ENCODE measurements around the gene KCND3.

KCND3 gene

DNA sequence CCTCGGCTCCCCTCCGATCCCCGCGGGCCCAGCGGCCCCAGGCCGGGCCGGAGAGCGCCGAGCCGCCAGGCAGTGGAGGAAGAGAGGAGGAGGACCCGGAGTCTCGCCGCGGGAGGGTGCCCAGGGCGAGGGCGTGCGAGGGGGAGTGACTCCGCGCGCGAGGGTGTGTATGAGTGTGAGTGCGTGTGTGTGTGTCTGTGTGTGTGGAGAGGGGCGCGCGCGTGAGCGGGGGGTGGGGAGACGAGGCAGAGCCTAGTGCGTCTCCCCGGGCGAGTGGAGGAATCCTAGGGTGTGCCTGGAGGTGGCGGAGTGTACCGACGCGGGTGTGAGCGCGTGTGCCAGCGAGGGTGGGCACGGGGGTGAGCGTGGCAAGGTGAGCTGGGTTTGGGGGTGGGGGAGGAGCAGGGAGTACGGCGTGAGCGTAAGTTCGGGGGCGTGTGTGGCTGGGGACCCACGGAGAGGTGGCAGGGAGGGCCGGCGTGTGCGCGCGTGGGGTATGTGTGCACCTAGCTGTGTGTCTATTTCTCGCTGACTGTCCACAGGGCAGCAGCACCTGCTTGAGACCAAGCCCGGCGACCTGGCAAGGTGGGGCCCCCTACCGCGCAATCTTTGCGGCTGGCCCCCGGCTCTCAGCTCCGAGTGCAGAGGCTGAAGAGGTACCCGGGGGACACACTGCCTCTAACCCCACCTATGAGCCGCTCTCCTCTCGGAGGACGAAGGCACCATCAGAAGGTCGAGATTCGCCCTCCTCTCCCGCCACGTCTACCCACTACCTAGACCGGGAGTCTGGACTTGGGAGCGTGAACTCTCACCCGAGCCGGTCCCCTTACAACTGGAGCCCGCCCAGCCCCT, 784 bp upstream of the KCND3 start (continued):
- no peak for TF ChIP-seq ZNF473 (tag by site-specific recombination; IDR thresholded peaks at IDR 0.05)
- peak; percentile 50 for TF ChIP-seq SP2 (tag by site-specific recombination; IDR thresholded peaks at IDR 0.05)
- no peak for TF ChIP-seq ZNF626 (tag by site-specific recombination; IDR thresholded peaks at IDR 0.05)
- peak; percentile 54 for TF ChIP-seq ZBTB8A (tag by site-specific recombination; IDR thresholded peaks at IDR 0.05)
- TF ChIP-seq ZNF544 (tag by site-specific recombination; IDR thresholded peaks at IDR 0.05) = no peak
- no peak for TF ChIP-seq ZNF211 (tag by site-specific recombination; IDR thresholded peaks at IDR 0.05; ENCODE audit: low read depth)
- TF ChIP-seq ZNF223 (tag by site-specific recombination; IDR thresholded peaks at IDR 0.05) = no peak
- TF ChIP-seq, protein P1, sequence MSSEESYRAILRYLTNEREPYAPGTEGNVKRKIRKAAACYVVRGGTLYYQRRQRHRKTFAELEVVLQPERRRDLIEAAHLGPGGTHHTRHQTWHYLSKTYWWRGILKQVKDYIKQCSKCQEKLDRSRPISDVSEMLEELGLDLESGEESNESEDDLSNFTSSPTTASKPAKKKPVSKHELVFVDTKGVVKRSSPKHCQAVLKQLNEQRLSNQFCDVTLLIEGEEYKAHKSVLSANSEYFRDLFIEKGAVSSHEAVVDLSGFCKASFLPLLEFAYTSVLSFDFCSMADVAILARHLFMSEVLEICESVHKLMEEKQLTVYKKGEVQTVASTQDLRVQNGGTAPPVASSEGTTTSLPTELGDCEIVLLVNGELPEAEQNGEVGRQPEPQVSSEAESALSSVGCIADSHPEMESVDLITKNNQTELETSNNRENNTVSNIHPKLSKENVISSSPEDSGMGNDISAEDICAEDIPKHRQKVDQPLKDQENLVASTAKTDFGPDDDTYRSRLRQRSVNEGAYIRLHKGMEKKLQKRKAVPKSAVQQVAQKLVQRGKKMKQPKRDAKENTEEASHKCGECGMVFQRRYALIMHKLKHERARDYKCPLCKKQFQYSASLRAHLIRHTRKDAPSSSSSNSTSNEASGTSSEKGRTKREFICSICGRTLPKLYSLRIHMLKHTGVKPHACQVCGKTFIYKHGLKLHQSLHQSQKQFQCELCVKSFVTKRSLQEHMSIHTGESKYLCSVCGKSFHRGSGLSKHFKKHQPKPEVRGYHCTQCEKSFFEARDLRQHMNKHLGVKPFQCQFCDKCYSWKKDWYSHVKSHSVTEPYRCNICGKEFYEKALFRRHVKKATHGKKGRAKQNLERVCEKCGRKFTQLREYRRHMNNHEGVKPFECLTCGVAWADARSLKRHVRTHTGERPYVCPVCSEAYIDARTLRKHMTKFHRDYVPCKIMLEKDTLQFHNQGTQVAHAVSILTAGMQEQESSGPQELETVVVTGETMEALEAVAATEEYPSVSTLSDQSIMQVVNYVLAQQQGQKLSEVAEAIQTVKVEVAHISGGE (tag by site-specific recombination; conservative IDR thresholded peaks at IDR 0.05; ENCODE audit: low read depth) = no peak; the same call in 1 of the 2 replicates
- no peak for TF ChIP-seq ZNF624 (tag by site-specific recombination; IDR thresholded peaks at IDR 0.05)
- TF ChIP-seq ZNF560 (tag by site-specific recombination; IDR thresholded peaks at IDR 0.05; ENCODE audit: borderline replicate concordance) = no peak
- TF ChIP-seq, protein P2, sequence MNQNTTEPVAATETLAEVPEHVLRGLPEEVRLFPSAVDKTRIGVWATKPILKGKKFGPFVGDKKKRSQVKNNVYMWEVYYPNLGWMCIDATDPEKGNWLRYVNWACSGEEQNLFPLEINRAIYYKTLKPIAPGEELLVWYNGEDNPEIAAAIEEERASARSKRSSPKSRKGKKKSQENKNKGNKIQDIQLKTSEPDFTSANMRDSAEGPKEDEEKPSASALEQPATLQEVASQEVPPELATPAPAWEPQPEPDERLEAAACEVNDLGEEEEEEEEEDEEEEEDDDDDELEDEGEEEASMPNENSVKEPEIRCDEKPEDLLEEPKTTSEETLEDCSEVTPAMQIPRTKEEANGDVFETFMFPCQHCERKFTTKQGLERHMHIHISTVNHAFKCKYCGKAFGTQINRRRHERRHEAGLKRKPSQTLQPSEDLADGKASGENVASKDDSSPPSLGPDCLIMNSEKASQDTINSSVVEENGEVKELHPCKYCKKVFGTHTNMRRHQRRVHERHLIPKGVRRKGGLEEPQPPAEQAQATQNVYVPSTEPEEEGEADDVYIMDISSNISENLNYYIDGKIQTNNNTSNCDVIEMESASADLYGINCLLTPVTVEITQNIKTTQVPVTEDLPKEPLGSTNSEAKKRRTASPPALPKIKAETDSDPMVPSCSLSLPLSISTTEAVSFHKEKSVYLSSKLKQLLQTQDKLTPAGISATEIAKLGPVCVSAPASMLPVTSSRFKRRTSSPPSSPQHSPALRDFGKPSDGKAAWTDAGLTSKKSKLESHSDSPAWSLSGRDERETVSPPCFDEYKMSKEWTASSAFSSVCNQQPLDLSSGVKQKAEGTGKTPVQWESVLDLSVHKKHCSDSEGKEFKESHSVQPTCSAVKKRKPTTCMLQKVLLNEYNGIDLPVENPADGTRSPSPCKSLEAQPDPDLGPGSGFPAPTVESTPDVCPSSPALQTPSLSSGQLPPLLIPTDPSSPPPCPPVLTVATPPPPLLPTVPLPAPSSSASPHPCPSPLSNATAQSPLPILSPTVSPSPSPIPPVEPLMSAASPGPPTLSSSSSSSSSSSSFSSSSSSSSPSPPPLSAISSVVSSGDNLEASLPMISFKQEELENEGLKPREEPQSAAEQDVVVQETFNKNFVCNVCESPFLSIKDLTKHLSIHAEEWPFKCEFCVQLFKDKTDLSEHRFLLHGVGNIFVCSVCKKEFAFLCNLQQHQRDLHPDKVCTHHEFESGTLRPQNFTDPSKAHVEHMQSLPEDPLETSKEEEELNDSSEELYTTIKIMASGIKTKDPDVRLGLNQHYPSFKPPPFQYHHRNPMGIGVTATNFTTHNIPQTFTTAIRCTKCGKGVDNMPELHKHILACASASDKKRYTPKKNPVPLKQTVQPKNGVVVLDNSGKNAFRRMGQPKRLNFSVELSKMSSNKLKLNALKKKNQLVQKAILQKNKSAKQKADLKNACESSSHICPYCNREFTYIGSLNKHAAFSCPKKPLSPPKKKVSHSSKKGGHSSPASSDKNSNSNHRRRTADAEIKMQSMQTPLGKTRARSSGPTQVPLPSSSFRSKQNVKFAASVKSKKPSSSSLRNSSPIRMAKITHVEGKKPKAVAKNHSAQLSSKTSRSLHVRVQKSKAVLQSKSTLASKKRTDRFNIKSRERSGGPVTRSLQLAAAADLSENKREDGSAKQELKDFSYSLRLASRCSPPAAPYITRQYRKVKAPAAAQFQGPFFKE (tag by site-specific recombination; IDR thresholded peaks at IDR 0.05; ENCODE audit: borderline replicate concordance) = no peak
- no peak for TF ChIP-seq ZNF707 (tag by site-specific recombination; IDR thresholded peaks at IDR 0.05)
- TF ChIP-seq ZNF654 (tag by site-specific recombination; IDR thresholded peaks at IDR 0.05; ENCODE audit: low read depth) = no peak
- TF ChIP-seq ZNF248 (tag by site-specific recombination; IDR thresholded peaks at IDR 0.05) = no peak
- TF ChIP-seq ZNF621 (tag by site-specific recombination; IDR thresholded peaks at IDR 0.05) = no peak
- TF ChIP-seq, protein P3, sequence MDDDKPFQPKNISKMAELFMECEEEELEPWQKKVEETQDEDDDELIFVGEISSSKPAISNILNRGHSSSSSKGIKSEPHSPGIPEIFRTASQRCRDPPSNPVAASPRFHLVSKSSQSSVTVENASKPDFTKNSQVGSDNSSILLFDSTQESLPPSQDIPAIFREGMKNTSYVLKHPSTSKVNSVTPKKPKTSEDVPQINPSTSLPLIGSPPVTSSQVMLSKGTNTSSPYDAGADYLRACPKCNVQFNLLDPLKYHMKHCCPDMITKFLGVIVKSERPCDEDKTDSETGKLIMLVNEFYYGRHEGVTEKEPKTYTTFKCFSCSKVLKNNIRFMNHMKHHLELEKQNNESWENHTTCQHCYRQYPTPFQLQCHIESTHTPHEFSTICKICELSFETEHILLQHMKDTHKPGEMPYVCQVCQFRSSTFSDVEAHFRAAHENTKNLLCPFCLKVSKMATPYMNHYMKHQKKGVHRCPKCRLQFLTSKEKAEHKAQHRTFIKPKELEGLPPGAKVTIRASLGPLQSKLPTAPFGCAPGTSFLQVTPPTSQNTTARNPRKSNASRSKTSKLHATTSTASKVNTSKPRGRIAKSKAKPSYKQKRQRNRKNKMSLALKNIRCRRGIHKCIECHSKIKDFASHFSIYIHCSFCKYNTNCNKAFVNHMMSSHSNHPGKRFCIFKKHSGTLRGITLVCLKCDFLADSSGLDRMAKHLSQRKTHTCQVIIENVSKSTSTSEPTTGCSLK (tag by site-specific recombination; IDR thresholded peaks at IDR 0.05) = 0 out of 2 replicates have a peak, but pooled peaks have one; percentile 75
- TF ChIP-seq ZNF629 (tag by site-specific recombination; IDR thresholded peaks at IDR 0.05) = no peak
- peak; percentile 91 for TF ChIP-seq ZBTB7A (tag by site-specific recombination; IDR thresholded peaks at IDR 0.05; ENCODE audit: low read depth)
- no peak; the same call in 1 of the 2 replicates for TF ChIP-seq ZFP69B (tag by site-specific recombination; IDR thresholded peaks at IDR 0.05)
- TF ChIP-seq ZNF112 (tag by site-specific recombination; IDR thresholded peaks at IDR 0.05) = no peak
- TF ChIP-seq ZNF660 (tag by site-specific recombination; IDR thresholded peaks at IDR 0.05) = no peak
- TF ChIP-seq EGR2 (tag by site-specific recombination; IDR thresholded peaks at IDR 0.05; ENCODE audit: low read depth) = peak; percentile 98
- 0 out of 2 replicates have a peak, but pooled peaks have one; percentile 23 for TF ChIP-seq BCL11B (tag by site-specific recombination; IDR thresholded peaks at IDR 0.05; ENCODE audit: low read depth)
- TF ChIP-seq ZNF571 (tag by site-specific recombination; IDR thresholded peaks at IDR 0.05) = no peak
- TF ChIP-seq, protein P4, sequence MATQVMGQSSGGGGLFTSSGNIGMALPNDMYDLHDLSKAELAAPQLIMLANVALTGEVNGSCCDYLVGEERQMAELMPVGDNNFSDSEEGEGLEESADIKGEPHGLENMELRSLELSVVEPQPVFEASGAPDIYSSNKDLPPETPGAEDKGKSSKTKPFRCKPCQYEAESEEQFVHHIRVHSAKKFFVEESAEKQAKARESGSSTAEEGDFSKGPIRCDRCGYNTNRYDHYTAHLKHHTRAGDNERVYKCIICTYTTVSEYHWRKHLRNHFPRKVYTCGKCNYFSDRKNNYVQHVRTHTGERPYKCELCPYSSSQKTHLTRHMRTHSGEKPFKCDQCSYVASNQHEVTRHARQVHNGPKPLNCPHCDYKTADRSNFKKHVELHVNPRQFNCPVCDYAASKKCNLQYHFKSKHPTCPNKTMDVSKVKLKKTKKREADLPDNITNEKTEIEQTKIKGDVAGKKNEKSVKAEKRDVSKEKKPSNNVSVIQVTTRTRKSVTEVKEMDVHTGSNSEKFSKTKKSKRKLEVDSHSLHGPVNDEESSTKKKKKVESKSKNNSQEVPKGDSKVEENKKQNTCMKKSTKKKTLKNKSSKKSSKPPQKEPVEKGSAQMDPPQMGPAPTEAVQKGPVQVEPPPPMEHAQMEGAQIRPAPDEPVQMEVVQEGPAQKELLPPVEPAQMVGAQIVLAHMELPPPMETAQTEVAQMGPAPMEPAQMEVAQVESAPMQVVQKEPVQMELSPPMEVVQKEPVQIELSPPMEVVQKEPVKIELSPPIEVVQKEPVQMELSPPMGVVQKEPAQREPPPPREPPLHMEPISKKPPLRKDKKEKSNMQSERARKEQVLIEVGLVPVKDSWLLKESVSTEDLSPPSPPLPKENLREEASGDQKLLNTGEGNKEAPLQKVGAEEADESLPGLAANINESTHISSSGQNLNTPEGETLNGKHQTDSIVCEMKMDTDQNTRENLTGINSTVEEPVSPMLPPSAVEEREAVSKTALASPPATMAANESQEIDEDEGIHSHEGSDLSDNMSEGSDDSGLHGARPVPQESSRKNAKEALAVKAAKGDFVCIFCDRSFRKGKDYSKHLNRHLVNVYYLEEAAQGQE (tag by site-specific recombination; IDR thresholded peaks at IDR 0.05) = no peak
